Smooth muscle cell (in vitro differentiated cells): ENCODE data around the gene STXBP4. TPM values are rescaled to one million over a fixed set of nuclear protein-coding genes. Genes with fewer than 3 reads are reported as not detected.

ENCODE experiments used
- DNase-seq: peaks from one replicate; lab custom pipeline; 2025; ENCODE audit not compliant: unreplicated experiment; lab: John Stamatoyannopoulos, UW
- H2AFZ ChIP-seq: fragments of 200-600 bp; sonication (generic); 2 replicates; pipeline ENCODE4 v1.6.0; 2016; ENCODE audit warnings: antibody characterized with exemption, low read depth, mild to moderate bottlenecking
- H3F3A ChIP-seq: fragments of 200-600 bp; sonication (generic); 2 replicates; pipeline ENCODE4 v1.6.0; 2017; ENCODE audit warnings: antibody characterized with exemption, low read depth
- H3K27ac ChIP-seq: fragments of 200-600 bp; sonication (generic); 2 replicates; pipeline ENCODE4 v1.5.1; 2016; ENCODE audit warnings: low read depth, mild to moderate bottlenecking
- H3K27me3 ChIP-seq: fragments of 200-600 bp; sonication (generic); 2 replicates; pipeline ENCODE4 v1.6.1; 2016; ENCODE audit warnings: low read depth, mild to moderate bottlenecking
- H3K36me3 ChIP-seq: fragments of 200-600 bp; sonication (generic); 2 replicates; pipeline ENCODE4 v1.5.1; 2016; ENCODE audit warnings: low read depth
- H3K4me1 ChIP-seq: fragments of 200-600 bp; sonication (generic); 2 replicates; pipeline ENCODE4 v1.5.1; 2016; ENCODE audit warnings: low read depth
- H3K4me2 ChIP-seq: fragments of 200-600 bp; sonication (generic); 2 replicates; pipeline ENCODE4 v1.6.0; 2016; ENCODE audit warnings: mild to moderate bottlenecking
- H3K4me3 ChIP-seq: fragments of 200-600 bp; sonication (generic); 2 replicates; pipeline ENCODE4 v1.5.1; 2016; ENCODE audit warnings: mild to moderate bottlenecking
- H3K79me2 ChIP-seq: fragments of 200-600 bp; sonication (generic); 2 replicates; pipeline ENCODE4 v1.6.0; 2016; ENCODE audit warnings: low read depth, mild to moderate bottlenecking
- H3K9ac ChIP-seq: fragments of 200-600 bp; sonication (generic); 2 replicates; pipeline ENCODE4 v1.6.0; 2016; ENCODE audit warnings: low read depth
- H3K9me3 ChIP-seq: fragments of 200-600 bp; sonication (generic); replicated peaks from 2 replicates; pipeline ENCODE4 v1.5.1; 2016; ENCODE audit warnings: low read depth
- H4K20me1 ChIP-seq: fragments of 200-600 bp; sonication (generic); 2 replicates; pipeline ENCODE4 v1.6.0; 2016; ENCODE audit warnings: low read depth
- CTCF ChIP-seq: fragments of 200-600 bp; sonication (generic); IDR thresholded peaks from 2 replicates; pipeline ENCODE4 v1.5.1; 2017; ENCODE audit warnings: borderline replicate concordance, mild to moderate bottlenecking, antibody characterized with exemption; ENCODE audit not compliant: insufficient read depth, poor library complexity, severe bottlenecking
- WGBS: methylation state at CpG from one replicate; pipeline ENCODE4 v1.1.7; 2016; ENCODE audit warnings: low lambda C conversion rate; 5-methylcytosine and 5-hydroxymethylcytosine counted together
- polyA plus RNA-seq: library from polyadenylated mRNA; unstranded; fragments of >200 nt; fragmentation: Nextera tagmentation; extraction: Ambion mirVana; gene quantifications from 2 replicates; pipeline ENCODE4 v1.2.1, GENCODE V29; 2016
- total RNA-seq: library from RNA; depleted of rRNA; stranded (reverse); fragments of >200 nt; gene quantifications from 2 replicates; pipeline ENCODE4 v1.2.3, GENCODE V29; 2014

The STXBP4 gene
- total and polyA plus RNA-seq, 2 experiments from 2014 or later: 5.7 to 59.5 TPM

GRCh38 chr17:54927525-54927924 is 41.0 kb upstream of the STXBP4 start:
- Histone ChIP-seq H3K9ac (no peak overlapping the region), H3K36me3 (no peaks in the 10 kb centered on the region), H3F3A (no peaks in the 10 kb centered on the region), H3K27me3 (no peaks in the 10 kb centered on the region), H3K4me3 (no peak overlapping the region), H3K9me3 (no peaks in the 10 kb centered on the region), H2AFZ (no peak overlapping the region), H3K4me2 (no peak overlapping the region), H3K27ac (no peak overlapping the region), H3K4me1 (no peaks in the 10 kb centered on the region), H4K20me1 (no peaks in the 10 kb centered on the region), H3K79me2 (no peaks in the 10 kb centered on the region)
- no peak for TF ChIP-seq CTCF
- no peak for DNase-seq
- 98% methylated on average over 3 of the region's 3 CpGs for WGBS

- H3F3A ChIP-seq: no peaks in the 10 kb centered on the region
- no peaks in the 10 kb centered on the region for H3K36me3 ChIP-seq
- TF ChIP-seq CTCF: no peak
- no peaks in the 10 kb centered on the region for H3K9me3 ChIP-seq
- no peaks in the 10 kb centered on the region for H3K4me1 ChIP-seq
- 42% methylated on average over 1 of the region's 1 CpG for WGBS
- H3K9ac ChIP-seq: no peak overlapping the region
- no peak overlapping the region for H3K4me3 ChIP-seq
- no peak overlapping the region for H3K27ac ChIP-seq
- no peaks in the 10 kb centered on the region for H3K79me2 ChIP-seq
- no peaks in the 10 kb centered on the region for H4K20me1 ChIP-seq
- no peak overlapping the region for H2AFZ ChIP-seq
- H3K4me2 ChIP-seq: no peak overlapping the region
- H3K27me3 ChIP-seq: no peaks in the 10 kb centered on the region
- no peak for DNase-seq
These were observed 35.9 kb upstream of the STXBP4 start for GRCh38 chr17:54932711-54933110.

DNA sequence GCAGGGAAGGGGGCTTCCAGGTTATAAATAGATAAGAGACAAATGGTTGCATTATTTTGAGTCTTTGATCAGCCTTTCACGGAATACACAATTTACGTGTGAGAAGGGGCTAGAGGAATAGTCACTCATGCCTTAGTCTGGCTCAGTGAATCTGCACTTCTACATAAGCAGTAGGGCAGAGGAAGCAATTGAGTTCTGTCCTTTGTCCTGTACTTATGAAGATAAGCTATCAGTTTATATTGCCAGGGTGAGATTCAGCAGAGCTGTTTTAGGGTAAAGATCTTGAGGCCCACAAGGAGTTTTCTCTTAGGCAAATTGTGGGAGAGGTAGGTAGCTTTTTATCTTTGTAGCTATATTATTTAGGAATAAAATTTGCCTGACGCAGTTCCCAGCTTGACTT is 34.6 kb upstream of the STXBP4 start:
- no peaks in the 10 kb centered on the region for H3K9me3 ChIP-seq
- H4K20me1 ChIP-seq: no peaks in the 10 kb centered on the region
- H3F3A ChIP-seq: no peaks in the 10 kb centered on the region
- 71% methylated on average over 3 of the region's 3 CpGs for WGBS
- H3K4me2 ChIP-seq: no peak overlapping the region
- no peak overlapping the region for H2AFZ ChIP-seq
- no peaks in the 10 kb centered on the region for H3K36me3 ChIP-seq
- no peak for DNase-seq
- no peak overlapping the region for H3K9ac ChIP-seq
- H3K4me3 ChIP-seq: no peak overlapping the region
- TF ChIP-seq CTCF: no peak
- H3K27ac ChIP-seq: no peak overlapping the region
- no peaks in the 10 kb centered on the region for H3K79me2 ChIP-seq
- H3K27me3 ChIP-seq: no peaks in the 10 kb centered on the region
- H3K4me1 ChIP-seq: no peaks in the 10 kb centered on the region

- no peak for TF ChIP-seq CTCF
- Histone ChIP-seq H3K4me3 (no peak overlapping the region), H3K79me2 (no peaks in the 10 kb centered on the region), H3K4me2 (no peak overlapping the region), H3K27ac (no peak overlapping the region), H3K4me1 (no peaks in the 10 kb centered on the region), H3K9me3 (no peaks in the 10 kb centered on the region), H3K27me3 (no peaks in the 10 kb centered on the region), H4K20me1 (no peaks in the 10 kb centered on the region), H2AFZ (no peak overlapping the region), H3K9ac (no peak overlapping the region), H3K36me3 (no peaks in the 10 kb centered on the region), H3F3A (no peaks in the 10 kb centered on the region)
- 97% methylated on average over 5 of the region's 5 CpGs for WGBS
- DNase-seq: no peak
These were observed 33.1 kb upstream of the STXBP4 start for GRCh38 chr17:54935471-54935870.
